Measurements from ENCODE around the gene RAB34.

- TF ChIP-seq ZFP36 (IDR thresholded peaks at IDR 0.05; ENCODE audit: low read depth, low read length, partially characterized antibody), result no peak
- TF ChIP-seq CHD2 (IDR thresholded peaks at IDR 0.05; ENCODE audit: low read depth, low read length), result no peak
- TF ChIP-seq TARDBP (IDR thresholded peaks at IDR 0.05), result no peak
- no peak for TF ChIP-seq ZBTB11 (CRISPR knock-in tag; IDR thresholded peaks at IDR 0.05)
- no peak for TF ChIP-seq NFRKB (IDR thresholded peaks at IDR 0.05; ENCODE audit: low read depth)
- no peak for TF ChIP-seq NR2C1 (IDR thresholded peaks at IDR 0.05)
- no peak for TF ChIP-seq NR2C1 (tag; IDR thresholded peaks at IDR 0.05)
- no peak for TF ChIP-seq IRF9 (tag; IDR thresholded peaks at IDR 0.05)
- TF ChIP-seq CTCF (IDR thresholded peaks at IDR 0.05 in 2 of 3, conservative IDR thresholded peaks at IDR 0.05 in 1 of 3; ENCODE audit: insufficient read depth in 2 of 3, low read depth in 1 of 3, low read length in 3 of 3), result no peak
- no peak for TF ChIP-seq KLF16 (IDR thresholded peaks at IDR 0.05)
Observed at GRCh38 chr17:28700278-28700677, 17.4 kb downstream of the RAB34 start.
